HCT116 (cell line): Measurements from ENCODE around the gene HDGFL3. TPM values are rescaled to one million over a fixed set of nuclear protein-coding genes. Genes with fewer than 3 reads are reported as not detected.

Experiments used
- ATAC-seq: fragments of 200-7000 bp; cut with Tn5 transposase; 2 replicates; pipeline ENCODE4 v1.9.1; 2020; ENCODE audit warnings: mild to moderate bottlenecking, moderate library complexity
- BruUV-seq: library from RNA; stranded (reverse); fragments of 400-500 nt; replicated peaks from 2 replicates; lab custom pipeline; 2021; lab: Mats Ljungman, UMichigan
- CTCF ChIA-PET: fragments of 300-600 bp; sonication (Branson Sonifier 250); formaldehyde crosslinking; loops from one replicate; lab custom pipeline; 2021; ENCODE audit warnings: antibody characterized with exemption; lab: Charles Lee
- POLR2A ChIA-PET: fragments of 300-600, 350-600 bp; sonication (Branson Sonifier 250); formaldehyde crosslinking; loops from one replicate; lab custom pipeline; 2021; ENCODE audit warnings: antibody characterized with exemption; lab: Charles Lee
- RAD21 ChIA-PET, 2 experiments: fragments of 300-600 bp; sonication (Branson Sonifier 250); formaldehyde crosslinking; loops; one replicate each; lab custom pipeline; 2023; ENCODE audit warnings: low total read pairs in 2 of 2; ENCODE audit not compliant: uncharacterized antibody in 2 of 2, unreplicated experiment in 2 of 2, low non-redundant PET in 1 of 2; lab: Charles Lee
- DNase-seq: peaks from one replicate; pipeline ENCODE4 v3.0.0-alpha.2; 2010; ENCODE audit warnings: low read depth, low spot score
- H2AFZ ChIP-seq: fragments of 200-600 bp; shearing (Covaris generic), sonication (generic); 2 replicates; pipeline ENCODE4 v1.6.1; 2017; ENCODE audit warnings: low read depth, mixed run types, mixed read lengths, antibody characterized with exemption, low read length; ENCODE audit not compliant: poor library complexity, severe bottlenecking
- H3K27ac ChIP-seq: 2 replicates; pipeline ENCODE4 v1.5.1; 2012; ENCODE audit warnings: low read depth, low read length
- H3K27me3 ChIP-seq: fragments of 200-600 bp; sonication (generic); 2 replicates; pipeline ENCODE4 v1.6.1; 2016; ENCODE audit warnings: mixed run types, low read length, mixed read lengths; ENCODE audit not compliant: insufficient read depth
- H3K36me3 ChIP-seq, 2 experiments: fragments of 200-500 bp in 1 of 2; fragments of 200-600 bp in 1 of 2; sonication (Bioruptor generic) in 1 of 2; sonication (generic) in 1 of 2; 2 replicates each; pipeline versions ENCODE4 v1.5.1 to v1.6.1; 2014 to 2016; ENCODE audit warnings: low read length in 2 of 2, inconsistent platforms in 1 of 2, mixed read lengths in 1 of 2, mixed run types in 1 of 2; ENCODE audit not compliant: insufficient read depth in 2 of 2, control insufficient read depth in 1 of 2
- H3K4me1 ChIP-seq, 2 experiments: fragments of 200-600 bp in 1 of 2; sonication (generic) in 1 of 2; 2 replicates each; pipeline versions ENCODE4 v1.5.1 to v1.6.1; 2012 to 2017; ENCODE audit warnings: low read length in 2 of 2, inconsistent platforms in 1 of 2, mild to moderate bottlenecking in 1 of 2, mixed read lengths in 1 of 2, mixed run types in 1 of 2, moderate library complexity in 1 of 2; ENCODE audit not compliant: insufficient read depth in 2 of 2, control insufficient read depth in 1 of 2
- H3K4me2 ChIP-seq: fragments of 200-600 bp; sonication (generic); 2 replicates; pipeline ENCODE4 v1.6.1; 2017; ENCODE audit warnings: mixed run types, low read length, mixed read lengths
- H3K4me3 ChIP-seq, 2 experiments: fragments of 200-600 bp in 1 of 2; sonication (generic) in 1 of 2; replicated peaks in 1 of 2; 2 replicates each; pipeline ENCODE4 v1.5.1; 2011 to 2016; ENCODE audit warnings: low read length in 2 of 2, control low read depth in 1 of 2, low read depth in 1 of 2, mild to moderate bottlenecking in 1 of 2, mixed read lengths in 1 of 2, mixed run types in 1 of 2
- H3K79me2 ChIP-seq: fragments of 200-600 bp; sonication (generic); 2 replicates; pipeline ENCODE4 v1.6.1; 2017; ENCODE audit warnings: mild to moderate bottlenecking, mixed run types, low read length, moderate library complexity, mixed read lengths; ENCODE audit not compliant: insufficient read depth
- H3K9ac ChIP-seq: fragments of 200-600 bp; sonication (generic); 2 replicates; pipeline ENCODE4 v1.6.1; 2016; ENCODE audit warnings: low read length, mixed read lengths
- H3K9me2 ChIP-seq: fragments of 200-600 bp; sonication (generic), shearing (Covaris generic); 2 replicates; pipeline ENCODE4 v1.6.1; 2017; ENCODE audit warnings: mixed run types, mild to moderate bottlenecking, moderate library complexity; ENCODE audit not compliant: insufficient read depth
- H3K9me3 ChIP-seq, 2 experiments: fragments of 200-500 bp in 1 of 2; fragments of 200-600 bp in 1 of 2; sonication (Bioruptor generic) in 1 of 2; sonication (generic) in 1 of 2; 2 replicates each; pipeline ENCODE4 v1.6.1; 2014 to 2017; ENCODE audit warnings: low read length in 2 of 2, mixed read lengths in 2 of 2, inconsistent platforms in 1 of 2, low read depth in 1 of 2, mild to moderate bottlenecking in 1 of 2, mixed run types in 1 of 2, moderate library complexity in 1 of 2; ENCODE audit not compliant: control insufficient read depth in 1 of 2, insufficient read depth in 1 of 2
- H4K20me1 ChIP-seq: fragments of 200-600 bp; sonication (generic), shearing (Covaris generic); 2 replicates; pipeline ENCODE4 v1.6.1; 2017; ENCODE audit warnings: mixed run types, mild to moderate bottlenecking, moderate library complexity; ENCODE audit not compliant: insufficient read depth
- ATF3 ChIP-seq: IDR thresholded peaks from 2 replicates; pipeline ENCODE4 v1.6.1; 2012
- CBX3 ChIP-seq: IDR thresholded peaks from 2 replicates; pipeline ENCODE4 v1.6.1; 2012; ENCODE audit warnings: low read depth
- CEBPB ChIP-seq: IDR thresholded peaks from 2 replicates; pipeline ENCODE4 v1.6.1; 2012; ENCODE audit warnings: low read depth
- CTCF ChIP-seq, 3 experiments: fragments of 200-600 bp in 1 of 3; sonication (generic) in 1 of 3; IDR thresholded peaks in 2 of 3; conservative IDR thresholded peaks in 1 of 3; 2 replicates each; pipeline ENCODE4 v1.5.1; 2012 to 2017; ENCODE audit warnings: low read depth in 2 of 3, low read length in 2 of 3, antibody characterized with exemption in 1 of 3, borderline replicate concordance in 1 of 3, control low read depth in 1 of 3, mild to moderate bottlenecking in 1 of 3, mixed read lengths in 1 of 3, mixed run types in 1 of 3, moderate library complexity in 1 of 3; ENCODE audit not compliant: insufficient read depth in 1 of 3
- EGR1 ChIP-seq: IDR thresholded peaks from 2 replicates; pipeline ENCODE4 v1.6.1; 2012; ENCODE audit warnings: low read depth
- EZH2 ChIP-seq: fragments of 200-600 bp; sonication (generic); IDR thresholded peaks from 2 replicates; pipeline ENCODE4 v1.6.1; 2017; ENCODE audit warnings: antibody characterized with exemption, mixed run types
- FOSL1 ChIP-seq: IDR thresholded peaks from 2 replicates; pipeline ENCODE4 v1.6.1; 2012; ENCODE audit warnings: low read depth
- MAX ChIP-seq: IDR thresholded peaks from 2 replicates; pipeline ENCODE4 v1.6.1; 2012
- POLR2A ChIP-seq: IDR thresholded peaks from 2 replicates; pipeline ENCODE4 v1.7.0; 2011; ENCODE audit warnings: borderline replicate concordance; ENCODE audit not compliant: insufficient read depth, insufficient read length; ENCODE audit errors: extremely low read depth
- SRF ChIP-seq: IDR thresholded peaks from 2 replicates; pipeline ENCODE4 v1.6.1; 2012; ENCODE audit warnings: low read depth
- YY1 ChIP-seq: IDR thresholded peaks from 2 replicates; pipeline ENCODE4 v1.6.1; 2011; ENCODE audit warnings: low read length, low read depth, moderate library complexity, mild to moderate bottlenecking; ENCODE audit not compliant: insufficient replicate concordance; ENCODE audit errors: extremely low read depth
- intact Hi-C: fragments of 100-400 bp; cut with micrococcal nuclease; formaldehyde crosslinking; loops from 2 replicates; pipeline ENCODE4 v1.10.0; 2022
- total RNA-seq: library from RNA; stranded (reverse); gene quantifications from one replicate; pipeline ENCODE4 v1.2.1, GENCODE V29; 2021; ENCODE audit not compliant: unreplicated experiment

Gene HDGFL3
- total RNA-seq, 1 experiment from 2014 or later, result 0.64 TPM

- Histone ChIP-seq H3K4me2 (no peak overlapping the region), H3K36me3 (no peaks in the 10 kb centered on the region), H3K27me3 (no peaks in the 10 kb centered on the region), H3K9ac (no peak overlapping the region), H3K27ac (no peak overlapping the region), H3K79me2 (no peaks in the 10 kb centered on the region), H3K9me2 (no peaks in the 10 kb centered on the region), H3K4me3 (no peak overlapping the region), H2AFZ (no peak overlapping the region), H4K20me1 (no peaks in the 10 kb centered on the region), H3K9me3 (no peaks in the 10 kb centered on the region), H3K4me1 (no peaks in the 10 kb centered on the region)
- no peak for TF ChIP-seq SRF
- TF ChIP-seq EGR1, result no peak
- no peak for TF ChIP-seq CEBPB
- TF ChIP-seq POLR2A, result no peak
- no peak for TF ChIP-seq YY1
- no peak for TF ChIP-seq ATF3
- TF ChIP-seq CTCF (IDR thresholded peaks at IDR 0.05 in 2 of 3, conservative IDR thresholded peaks at IDR 0.05 in 1 of 3; ENCODE audit: borderline replicate concordance in 1 of 3, insufficient read depth in 1 of 3, low read depth in 2 of 3, low read length in 2 of 3), result no peak
- DNase-seq (no peak), ATAC-seq (no peak)
- ChIA-PET POLR2A (no interaction called here), RAD21 (no interaction called here), CTCF (no interaction called here)
- BruUV-seq, result no TSS peak
- intact Hi-C loops, result no loop called here
Measured at GRCh38 chr15:83178869-83179325, 28.7 kb downstream of the HDGFL3 start.

GRCh38 chr15:83178390-83178789 lies 29.2 kb downstream of the HDGFL3 start:
- no peaks in the 10 kb centered on the region for H4K20me1 ChIP-seq
- no peak overlapping the region for H3K4me2 ChIP-seq
- ATAC-seq (no peak), DNase-seq (no peak)
- TF ChIP-seq CBX3 (no peak), MAX (no peak), SRF (no peak), EZH2 (no peak), FOSL1 (no peak)
- H3K27me3 ChIP-seq, result no peaks in the 10 kb centered on the region
- H3K9me2 ChIP-seq, result no peaks in the 10 kb centered on the region
- H3K36me3 ChIP-seq, result no peaks in the 10 kb centered on the region
- ChIA-PET RAD21 (no interaction called here), CTCF (no interaction called here), POLR2A (no interaction called here)
- intact Hi-C loops, result no loop called here
- H3K9ac ChIP-seq, result no peak overlapping the region
- no peaks in the 10 kb centered on the region for H3K9me3 ChIP-seq
- H3K27ac ChIP-seq, result no peak overlapping the region
- H3K4me1 ChIP-seq, result no peaks in the 10 kb centered on the region
- no peak overlapping the region for H3K4me3 ChIP-seq
- no peak overlapping the region for H2AFZ ChIP-seq
- no TSS peak for BruUV-seq
- H3K79me2 ChIP-seq, result no peaks in the 10 kb centered on the region
